Esophagus squamous epithelium (tissue), 5 donors: Measurements from ENCODE around the gene NME7. TPM values are rescaled to one million over a fixed set of nuclear protein-coding genes. Genes with fewer than 3 reads are reported as not detected.
"Not testable (repeated sequence)": the region's sequence is repeated elsewhere in the genome, so short reads cannot be mapped to it uniquely, and the experiment has no call there.

ENCODE experiments used
- DNase-seq: peaks from one replicate; lab custom pipeline; 2025; lab: John Stamatoyannopoulos, UW
- H3K27ac ChIP-seq, 4 donors: fragments of 200-600 bp; sonication (generic); one replicate each; pipeline ENCODE4 v1.5.1; 2016 to 2019; ENCODE audit warnings: mild to moderate bottlenecking in 1 of 4
- H3K27me3 ChIP-seq, 4 donors: fragments of 200-600 bp; sonication (generic); 1 replicate in 3 of 4; 2 replicates in 1 of 4; pipeline versions ENCODE4 v1.5.1 to v1.6.0; 2017 to 2021; ENCODE audit warnings: antibody characterized with exemption in 1 of 4
- H3K36me3 ChIP-seq, 3 donors: fragments of 200-600 bp; sonication (generic); one replicate each; pipeline ENCODE4 v1.5.1; 2016 to 2019
- H3K4me1 ChIP-seq, 3 donors: fragments of 200-600 bp; sonication (generic); one replicate each; pipeline ENCODE4 v1.5.1; 2017 to 2019
- H3K4me3 ChIP-seq, 4 donors: fragments of 200-600 bp; sonication (generic); 1 replicate in 3 of 4; 2 replicates in 1 of 4; pipeline ENCODE4 v1.5.1; 2016 to 2019; ENCODE audit warnings: mild to moderate bottlenecking in 2 of 4, moderate library complexity in 1 of 4
- H3K9me3 ChIP-seq, 3 donors: fragments of 200-600 bp; sonication (generic); one replicate each; pipeline ENCODE4 v1.5.1; 2016 to 2019
- CTCF ChIP-seq, 6 experiments: fragments of 450-650 bp in 4 of 6; fragments of 200-600 bp in 2 of 6; sonication (generic) in 2 of 6; IDR thresholded peaks; one replicate each; pipeline ENCODE4 v1.5.1; 2016 to 2019; ENCODE audit warnings: antibody characterized with exemption in 6 of 6, mild to moderate bottlenecking in 4 of 6, moderate library complexity in 4 of 6
- POLR2A ChIP-seq, 4 donors: fragments of 450-650 bp; IDR thresholded peaks; one replicate each; pipeline ENCODE4 v1.6.1; 2017; ENCODE audit warnings: antibody characterized with exemption in 4 of 4, mild to moderate bottlenecking in 4 of 4, moderate library complexity in 3 of 4
- WGBS, 2 donors: methylation state at CpG; one replicate each; pipeline ENCODE4 v1.1.5; 2018; 5-methylcytosine and 5-hydroxymethylcytosine counted together
- intact Hi-C: fragments of 100-400 bp; cut with DNase I; formaldehyde crosslinking; loops from one replicate; pipeline ENCODE4 v1.15.0; 2022
- total RNA-seq, 4 donors: library from RNA; depleted of rRNA; stranded (reverse); fragments of >200 nt; gene quantifications; one replicate each; pipeline ENCODE4 v1.1.0, GENCODE V29; 2016
- donor health status: DM: yes; HTN: yes; CAD: no.

The NME7 gene
- total RNA-seq, 4 donors from 2014 or later = 5.7 to 10.7 (median 7.4) TPM

GRCh38 chr1:169288011-169288414, 79.6 kb downstream of the NME7 start:
- Histone ChIP-seq H3K36me3 (no peaks in the 10 kb centered on the region), H3K4me3 (no peak overlapping the region), H3K9me3 (no peaks in the 10 kb centered on the region), H3K27me3 (no peaks in the 10 kb centered on the region), H3K27ac (no peak overlapping the region), H3K4me1 (no peaks in the 10 kb centered on the region)
- WGBS, 2 donors = 77 to 96% methylated on average over 1 of the region's 1 CpG
- no peak for DNase-seq
- intact Hi-C loops = no loop called here
- TF ChIP-seq CTCF (IDR thresholded peaks at IDR 0.05) = no peak
- TF ChIP-seq POLR2A (IDR thresholded peaks at IDR 0.05) = no peak

GRCh38 chr1:169287280-169287679, 80.3 kb downstream of the NME7 start:
- H3K4me3 ChIP-seq = no peak overlapping the region
- no peaks in the 10 kb centered on the region for H3K9me3 ChIP-seq
- no peaks in the 10 kb centered on the region for H3K36me3 ChIP-seq
- no peak overlapping the region for H3K27ac ChIP-seq
- no peaks in the 10 kb centered on the region for H3K4me1 ChIP-seq
- no peak for DNase-seq
- no peaks in the 10 kb centered on the region for H3K27me3 ChIP-seq
- intact Hi-C loops = no loop called here
- TF ChIP-seq CTCF (IDR thresholded peaks at IDR 0.05) = no peak
- no peak for TF ChIP-seq POLR2A (IDR thresholded peaks at IDR 0.05)
- 81 to 85% methylated on average over 1 of the region's 1 CpG for WGBS, 2 donors

GRCh38 chr1:169281562-169281961, 86.0 kb downstream of the NME7 start:
- H3K9me3 ChIP-seq = peaks cover 0 to 12% (median 0%) of the 10 kb centered on the region in 3 donors
- intact Hi-C loops, H3K4me1 ChIP-seq, H3K36me3 ChIP-seq, DNase-seq, H3K27ac ChIP-seq, H3K27me3 ChIP-seq, H3K4me3 ChIP-seq: not testable (repeated sequence)
- 93% methylated on average over 4 of the region's 4 CpGs for WGBS, 2 donors

- Histone ChIP-seq H3K27ac (no peak overlapping the region), H3K4me3 (no peak overlapping the region), H3K9me3 (no peaks in the 10 kb centered on the region), H3K4me1 (no peaks in the 10 kb centered on the region), H3K27me3 (no peaks in the 10 kb centered on the region), H3K36me3 (no peaks in the 10 kb centered on the region)
- no peak for DNase-seq
- intact Hi-C loops = no loop called here
- no peak for TF ChIP-seq POLR2A (IDR thresholded peaks at IDR 0.05)
- no peak for TF ChIP-seq CTCF (IDR thresholded peaks at IDR 0.05)
- WGBS, 2 donors = 57% methylated on average over 2 of the region's 2 CpGs; no CpG with 5 or more reads in 1 of the 2 donors
These were observed 96.5 kb downstream of the NME7 start for GRCh38 chr1:169271098-169271497.

- no peak overlapping the region for H3K27ac ChIP-seq
- 40% methylated on average over 1 of the region's 1 CpG; no CpG with 5 or more reads in 1 of the 2 donors for WGBS, 2 donors
- no peak for DNase-seq
- TF ChIP-seq CTCF (IDR thresholded peaks at IDR 0.05) (no peak), POLR2A (IDR thresholded peaks at IDR 0.05) (no peak)
- H3K36me3 ChIP-seq = no peaks in the 10 kb centered on the region
- no peaks in the 10 kb centered on the region for H3K4me1 ChIP-seq
- intact Hi-C loops = no loop called here
- no peaks in the 10 kb centered on the region for H3K9me3 ChIP-seq
- H3K27me3 ChIP-seq = no peaks in the 10 kb centered on the region
- no peak overlapping the region for H3K4me3 ChIP-seq
These were observed 101.5 kb downstream of the NME7 start for GRCh38 chr1:169266133-169266532.

- intact Hi-C loops = no loop called here
- Histone ChIP-seq H3K4me3 (no peak overlapping the region), H3K4me1 (no peaks in the 10 kb centered on the region), H3K9me3 (peaks cover 0 to under 1% (median 0%) of the 10 kb centered on the region in 3 donors), H3K27ac (no peak overlapping the region), H3K36me3 (peaks cover 0 to under 1% (median 0%) of the 10 kb centered on the region in 3 donors), H3K27me3 (no peaks in the 10 kb centered on the region)
- TF ChIP-seq POLR2A (IDR thresholded peaks at IDR 0.05) (no peak), CTCF (IDR thresholded peaks at IDR 0.05) (no peak)
- no peak for DNase-seq
These were observed 104.5 kb downstream of the NME7 start for GRCh38 chr1:169263059-169263458.
